K562 (cell line): ENCODE measurements around the gene NLRP7. TPM values are rescaled to one million over a fixed set of nuclear protein-coding genes. Genes with fewer than 3 reads are reported as not detected.
A peak's percentile ranks its signal among the peaks of the same experiment; 100 is the strongest.

Experiments used
- ATAC-seq: fragments of 200-7000 bp; cut with Tn5 transposase; 3 replicates; pipeline ENCODE4 v1.9.1; 2020; ENCODE audit warnings: moderate library complexity
- BruUV-seq: library from RNA; stranded (reverse); fragments of 400-500 nt; replicated peaks from 2 replicates; lab custom pipeline; 2021; lab: Mats Ljungman, UMichigan
- CTCF ChIA-PET: fragments of 300-600 bp; formaldehyde crosslinking; extraction: SDS; loops from one replicate; lab custom pipeline; 2021; ENCODE audit warnings: low intra/inter-chr PET ratio; lab: Yijun Ruan, JAX
- POLR2A ChIA-PET: fragments of 300-600, 350-650 bp; sonication (Branson Sonifier 250); formaldehyde crosslinking; extraction: SDS; loops from one replicate; lab custom pipeline; 2021; ENCODE audit warnings: antibody characterized with exemption, inconsistent platforms; lab: Yijun Ruan, JAX
- DNase-seq, 4 experiments: peaks; one replicate each; pipeline versions ENCODE4 v3.0.0 to v3.0.0-alpha.2; 2011 to 2018; ENCODE audit warnings: low spot score in 3 of 4, mixed read lengths in 3 of 4; ENCODE audit errors: extremely low read depth in 1 of 4
- FAIRE-seq: peaks from 2 replicates; lab custom pipeline; 2011; peaks lifted over from hg19 to GRCh38; lab: Jason Lieb, UNC
- H2AFZ ChIP-seq: 2 replicates; pipeline ENCODE4 v1.6.0; 2011; ENCODE audit warnings: low read depth, low read length, control low read depth, inconsistent platforms
- H3K27ac ChIP-seq: fragments of 200-600 bp; 3 replicates; pipeline ENCODE4 v1.8.0; 2011; ENCODE audit warnings: low read depth, mild to moderate bottlenecking, control low read depth, inconsistent platforms, low read length, moderate library complexity, mixed read lengths; ENCODE audit errors: extremely low read depth
- H3K27me3 ChIP-seq, 2 experiments: fragments of 300-600 bp in 1 of 2; 2 replicates in 1 of 2; 3 replicates in 1 of 2; pipeline versions ENCODE4 v1.6.0 to v1.8.0; 2011; ENCODE audit warnings: inconsistent platforms in 2 of 2, low read length in 2 of 2, mild to moderate bottlenecking in 1 of 2, mixed read lengths in 1 of 2, moderate library complexity in 1 of 2; ENCODE audit not compliant: control insufficient read depth in 2 of 2, insufficient read depth in 2 of 2
- H3K36me3 ChIP-seq: fragments of 300-600 bp; 3 replicates; pipeline ENCODE4 v1.8.0; 2011; ENCODE audit warnings: mild to moderate bottlenecking, low read length, inconsistent platforms; ENCODE audit not compliant: control insufficient read depth, insufficient read depth
- H3K4me1 ChIP-seq, 2 experiments: fragments of 200-600 bp in 1 of 2; replicated peaks in 1 of 2; 2 replicates in 1 of 2; 3 replicates in 1 of 2; pipeline versions ENCODE4 v1.5.1 to v1.8.0; 2011; ENCODE audit warnings: inconsistent platforms in 2 of 2, low read length in 2 of 2, mild to moderate bottlenecking in 1 of 2, mixed read lengths in 1 of 2, moderate library complexity in 1 of 2; ENCODE audit not compliant: control insufficient read depth in 2 of 2, insufficient read depth in 2 of 2
- H3K4me2 ChIP-seq: 2 replicates; pipeline ENCODE4 v1.6.1; 2011; ENCODE audit warnings: low read length, control low read depth, inconsistent platforms, mixed read lengths; ENCODE audit not compliant: insufficient read depth
- H3K4me3 ChIP-seq: fragments of 200-600 bp; sonication (generic), shearing (Covaris generic); 2 replicates; pipeline ENCODE4 v1.5.1; 2016; ENCODE audit warnings: control low read depth, inconsistent platforms
- H3K79me2 ChIP-seq: fragments of 200-600 bp; 3 replicates; pipeline ENCODE4 v1.8.0; 2011; ENCODE audit warnings: low read length, inconsistent platforms; ENCODE audit not compliant: control insufficient read depth, insufficient read depth
- H3K9ac ChIP-seq, 2 experiments: 2 replicates each; pipeline versions ENCODE4 v1.6.0 to v1.6.1; 2011; ENCODE audit warnings: low read depth in 2 of 2, low read length in 2 of 2, control low read depth in 1 of 2, inconsistent platforms in 1 of 2, mild to moderate bottlenecking in 1 of 2, mixed read lengths in 1 of 2; ENCODE audit not compliant: insufficient read depth in 1 of 2
- H3K9me1 ChIP-seq: one replicate; pipeline ENCODE4 v1.6.0; 2011; ENCODE audit warnings: inconsistent platforms, mild to moderate bottlenecking, low read length, moderate library complexity; ENCODE audit not compliant: control insufficient read depth, insufficient read depth
- H3K9me3 ChIP-seq: replicated peaks from 2 replicates; pipeline ENCODE4 v1.5.1; 2011; ENCODE audit warnings: low read depth, low read length, inconsistent platforms; ENCODE audit not compliant: control insufficient read depth, insufficient read depth
- H4K20me1 ChIP-seq: replicated peaks from 2 replicates; pipeline ENCODE4 v1.6.1; 2011; ENCODE audit warnings: low read length, inconsistent platforms, mixed read lengths; ENCODE audit not compliant: control insufficient read depth, insufficient read depth
- BACH1 ChIP-seq: fragments of 200-800 bp; sonication (Bioruptor generic); IDR thresholded peaks from 2 replicates; pipeline ENCODE4 v1.6.1; 2016; ENCODE audit warnings: missing genetic modification characterization, missing compliant biosample characterization
- CREB1 ChIP-seq, 2 experiments: sonication (generic) in 1 of 2; formaldehyde crosslinking in 1 of 2; IDR thresholded peaks; 2 replicates each; pipeline versions ENCODE4 v1.6.1 to v1.8.0; 2012 to 2022; ENCODE audit warnings: inconsistent platforms in 1 of 2, mild to moderate bottlenecking in 1 of 2, missing genetic modification reagents in 1 of 2, moderate library complexity in 1 of 2
- CREBBP ChIP-seq: IDR thresholded peaks from one replicate; pipeline ENCODE4 v1.6.1; 2012; ENCODE audit warnings: low read depth, mild to moderate bottlenecking, control low read depth, inconsistent platforms, low read length
- FOXP4 ChIP-seq: sonication (generic); formaldehyde crosslinking; IDR thresholded peaks from 2 replicates; pipeline ENCODE4 v1.8.0; 2022; ENCODE audit warnings: mild to moderate bottlenecking, missing genetic modification reagents, borderline replicate concordance
- GTF2A2 ChIP-seq: IDR thresholded peaks from 2 replicates; pipeline ENCODE4 v1.6.1; 2016; ENCODE audit warnings: mild to moderate bottlenecking, missing genetic modification characterization, missing compliant biosample characterization
- IRF2 ChIP-seq: sonication (generic); formaldehyde crosslinking; IDR thresholded peaks from 2 replicates; pipeline ENCODE4 v1.8.1; 2022; ENCODE audit warnings: mild to moderate bottlenecking, missing genetic modification reagents
- L3MBTL2 ChIP-seq: fragments of 450-650 bp; IDR thresholded peaks from 2 replicates; pipeline ENCODE4 v1.6.1; 2016; ENCODE audit warnings: mild to moderate bottlenecking, moderate library complexity
- MAZ ChIP-seq, 2 experiments: fragments of 450-650 bp in 1 of 2; sonication (generic) in 1 of 2; formaldehyde crosslinking; IDR thresholded peaks in 1 of 2; conservative IDR thresholded peaks in 1 of 2; 2 replicates each; pipeline versions ENCODE4 v1.4.0 to v1.5.0; 2020; ENCODE audit warnings: mild to moderate bottlenecking in 1 of 2, missing genetic modification reagents in 1 of 2
- NFE2 ChIP-seq: IDR thresholded peaks from 2 replicates; pipeline ENCODE4 v1.6.1; 2014; ENCODE audit warnings: antibody characterized with exemption, low read depth
- NFXL1 ChIP-seq: fragments of 450-650 bp; formaldehyde crosslinking; IDR thresholded peaks from 2 replicates; pipeline ENCODE4 v1.4.0; 2021; ENCODE audit warnings: mild to moderate bottlenecking
- PBX2 ChIP-seq, 2 experiments: IDR thresholded peaks in 1 of 2; conservative IDR thresholded peaks in 1 of 2; 2 replicates each; pipeline ENCODE4 v1.6.1; 2016; ENCODE audit warnings: low read depth in 2 of 2, mild to moderate bottlenecking in 1 of 2, missing compliant biosample characterization in 1 of 2, missing genetic modification characterization in 1 of 2, moderate library complexity in 1 of 2
- POLR2B ChIP-seq: fragments of 450-650 bp; IDR thresholded peaks from 2 replicates; pipeline ENCODE4 v1.6.1; 2018; ENCODE audit warnings: low read depth; ENCODE audit not compliant: partially characterized antibody
- POLR3G ChIP-seq: IDR thresholded peaks from 2 replicates; pipeline ENCODE4 v1.6.1; 2011; ENCODE audit not compliant: insufficient read length, insufficient replicate concordance; ENCODE audit errors: extremely low read depth
- RBBP5 ChIP-seq: fragments of 200-600 bp; sonication (generic); IDR thresholded peaks from 2 replicates; pipeline ENCODE4 v1.6.1; 2012; ENCODE audit warnings: borderline replicate concordance, mild to moderate bottlenecking, low read length, control low read depth, inconsistent platforms; ENCODE audit not compliant: insufficient read depth, poor library complexity, severe bottlenecking
- STAG1 ChIP-seq: sonication (generic); formaldehyde crosslinking; IDR thresholded peaks from 2 replicates; pipeline ENCODE4 v1.5.0; 2020; ENCODE audit warnings: missing genetic modification reagents, borderline replicate concordance
- ZNF384 ChIP-seq: IDR thresholded peaks from 2 replicates; pipeline ENCODE4 v1.6.1; 2012; ENCODE audit warnings: low read depth, low read length, improper control_type of control experiment
- ZNF507 ChIP-seq: conservative IDR thresholded peaks from 2 replicates; pipeline ENCODE4 v1.6.1; 2017; ENCODE audit warnings: missing genetic modification characterization, missing compliant biosample characterization
- WGBS: fragments of 100-300 bp; shearing (Covaris generic); methylation state at CpG from one replicate; pipeline ENCODE4 v1.1.6; 2016; ENCODE audit warnings: low coverage, mixed read lengths; ENCODE audit not compliant: insufficient coverage; ENCODE audit errors: missing lambda C conversion rate; 5-methylcytosine and 5-hydroxymethylcytosine counted together
- in situ Hi-C: fragments of 300-500 bp; cut with MboI; formaldehyde crosslinking; loops from 4 replicates; pipeline ENCODE4 v1.15.0; 2018; ENCODE audit warnings: inconsistent platforms, mixed read lengths
- intact Hi-C: fragments of 100-400 bp; cut with micrococcal nuclease; formaldehyde crosslinking; loops from 2 replicates; pipeline ENCODE4 v1.14.2; 2022
- polyA plus RNA-seq, 8 experiments: library from polyadenylated mRNA; depleted of rRNA in 4 of 8; stranded (reverse) in 5 of 8; unstranded in 3 of 8; fragments of >200 nt; fragmentation: Nextera tagmentation in 2 of 8; fragmentation: Illumina TruSeq in 1 of 8; extraction: Ambion mirVana in 2 of 8; extraction: Trizol in 1 of 8; gene quantifications; 2 replicates each; pipeline versions ENCODE4 v1.2.1 to v1.2.3, GENCODE V29; 2011 to 2014; ENCODE audit warnings: inconsistent platforms in 1 of 8, missing spikeins in 1 of 8
- total RNA-seq, 7 experiments: library from RNA; depleted of rRNA in 6 of 7; stranded (reverse); fragments of >200 nt in 6 of 7; fragmentation: Illumina TruSeq in 2 of 7; extraction: Trizol in 2 of 7; gene quantifications; 2 replicates each; pipeline versions ENCODE4 v1.2.1 to v1.2.3, GENCODE V29; 2011 to 2021; ENCODE audit warnings: low replicate concordance in 1 of 7

Gene NLRP7
- total and polyA plus RNA-seq, 9 of the 15 experiments (the other 6 are each of a cell fraction or from before 2014, with no cell fraction given), result 0.03 to 0.22 (median 0.09) TPM; not detected in 3

- TF ChIP-seq PBX2 (CRISPR knock-in tag; IDR thresholded peaks at IDR 0.05; ENCODE audit: low read depth) (no peak), PBX2 (tag; conservative IDR thresholded peaks at IDR 0.05; ENCODE audit: low read depth) (0 out of 2 replicates have a peak, but pooled peaks have one; percentile 20), RBBP5 (no peak), NFXL1 (CRISPR knock-in tag) (no peak), CREBBP (no peak)
Observed at GRCh38 chr19:54875506-54875905, 71.8 kb downstream of the NLRP7 start (continued).

DNA sequence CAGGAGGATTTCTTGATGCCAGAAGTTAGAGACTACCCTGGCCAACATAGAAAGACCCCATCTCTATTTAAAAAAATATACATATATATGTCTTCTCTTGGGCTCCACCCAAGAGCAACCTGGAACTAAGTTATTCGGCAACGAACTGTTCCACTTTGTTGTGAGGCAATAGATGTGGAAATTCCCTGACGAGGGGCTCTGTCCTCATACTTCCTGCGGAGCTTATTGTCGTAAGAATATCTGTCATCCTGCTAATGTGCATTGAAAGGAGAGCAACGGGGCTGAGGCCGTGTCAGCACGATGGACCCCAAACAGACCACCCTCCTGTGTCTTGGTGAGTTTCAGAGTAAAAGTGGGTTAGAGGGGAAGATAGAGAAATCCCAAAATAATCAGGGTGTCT, 73.3 kb downstream of the NLRP7 start, which contains the start of gene FCAR:
FCAR (plus strand) TSS at position 246 of the 400 bp plus-strand sequence; CDS start at position 301, 55 bp downstream.
- no peaks in the 10 kb centered on the region for H3K9me1 ChIP-seq
- H3K27ac ChIP-seq, result no peak within 1 kb of the TSS
- H3K27me3 ChIP-seq, result peaks cover 18 to 26% of the 10 kb centered on the region in 2 experiments
- CTCF ChIA-PET, result no interaction called here
- no peak within 1 kb of the TSS for H3K9ac ChIP-seq
- FAIRE-seq, result no peak
- H3K4me2 ChIP-seq, result no peak within 1 kb of the TSS
- no peaks in the 10 kb centered on the region for H3K4me1 ChIP-seq
- POLR2A ChIA-PET, result no interaction called here
- 0% methylated on average over 8 of the region's 8 CpGs for WGBS
- intact Hi-C loops (no loop called here), in situ Hi-C loops (loop anchor here (10.0 kb wide), 1 partner anchor 761 kb away; no protein-coding TSS in a partner anchor)
- no peak for ATAC-seq
- BruUV-seq, result no TSS peak
- no peaks in the 10 kb centered on the region for H3K79me2 ChIP-seq
- DNase-seq, result no peak
- H3K36me3 ChIP-seq, result no peaks in the 10 kb centered on the region
- H3K4me3 ChIP-seq, result no peak within 1 kb of the TSS
- H3K9me3 ChIP-seq, result no peaks in the 10 kb centered on the region
- H2AFZ ChIP-seq, result no peak within 1 kb of the TSS
- no peaks in the 10 kb centered on the region for H4K20me1 ChIP-seq
- TF ChIP-seq POLR3G, result no peak
- TF ChIP-seq IRF2 (CRISPR knock-in tag), result no peak
- TF ChIP-seq GTF2A2 (tag), result no peak
- TF ChIP-seq ZNF384, result no peak
- TF ChIP-seq CREB1 (IDR thresholded peaks at IDR 0.05), result no peak
- TF ChIP-seq CREB1 (CRISPR knock-in tag; IDR thresholded peaks at IDR 0.05), result no peak
- TF ChIP-seq POLR2B, result no peak
- TF ChIP-seq ZNF507, result no peak
- TF ChIP-seq BACH1 (tag), result no peak
- no peak for TF ChIP-seq FOXP4
- TF ChIP-seq STAG1 (CRISPR knock-in tag), result no peak
- no peak for TF ChIP-seq MAZ (CRISPR knock-in tag; conservative IDR thresholded peaks at IDR 0.05 in 1 of 2, IDR thresholded peaks at IDR 0.05 in 1 of 2)
- TF ChIP-seq NFE2, result no peak
- no peak for TF ChIP-seq L3MBTL2
